ENCODE measurements around the gene THRA.

The THRA gene

GRCh38 chr17:40027614-40028012, 35.2 kb upstream of the THRA start:
- DNase-seq, result peak; percentile 1

DNA sequence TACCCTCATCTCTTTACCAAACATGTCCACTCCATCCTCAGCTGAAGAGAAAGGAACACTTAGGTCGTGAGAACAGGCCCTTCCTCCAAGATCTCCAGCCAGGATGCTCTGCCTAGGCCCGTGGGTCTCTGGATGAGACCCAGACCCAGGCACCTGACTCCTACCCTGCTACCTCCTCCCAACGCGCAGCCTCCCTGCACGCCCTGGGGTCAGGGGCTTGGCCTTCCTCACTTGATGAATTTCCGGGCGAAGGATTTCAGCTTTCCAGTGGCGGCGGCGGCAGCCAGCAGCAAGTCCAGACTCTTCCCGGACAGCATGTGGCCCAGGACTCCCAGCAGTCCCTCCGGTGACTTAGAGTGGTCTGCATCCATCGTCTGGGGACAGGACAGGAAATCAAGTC, 34.2 kb upstream of the THRA start:
- DNase-seq, result peak; percentile 0

- DNase-seq, result no peak
Observed at GRCh38 chr17:40031706-40032105, 31.1 kb upstream of the THRA start.

DNA sequence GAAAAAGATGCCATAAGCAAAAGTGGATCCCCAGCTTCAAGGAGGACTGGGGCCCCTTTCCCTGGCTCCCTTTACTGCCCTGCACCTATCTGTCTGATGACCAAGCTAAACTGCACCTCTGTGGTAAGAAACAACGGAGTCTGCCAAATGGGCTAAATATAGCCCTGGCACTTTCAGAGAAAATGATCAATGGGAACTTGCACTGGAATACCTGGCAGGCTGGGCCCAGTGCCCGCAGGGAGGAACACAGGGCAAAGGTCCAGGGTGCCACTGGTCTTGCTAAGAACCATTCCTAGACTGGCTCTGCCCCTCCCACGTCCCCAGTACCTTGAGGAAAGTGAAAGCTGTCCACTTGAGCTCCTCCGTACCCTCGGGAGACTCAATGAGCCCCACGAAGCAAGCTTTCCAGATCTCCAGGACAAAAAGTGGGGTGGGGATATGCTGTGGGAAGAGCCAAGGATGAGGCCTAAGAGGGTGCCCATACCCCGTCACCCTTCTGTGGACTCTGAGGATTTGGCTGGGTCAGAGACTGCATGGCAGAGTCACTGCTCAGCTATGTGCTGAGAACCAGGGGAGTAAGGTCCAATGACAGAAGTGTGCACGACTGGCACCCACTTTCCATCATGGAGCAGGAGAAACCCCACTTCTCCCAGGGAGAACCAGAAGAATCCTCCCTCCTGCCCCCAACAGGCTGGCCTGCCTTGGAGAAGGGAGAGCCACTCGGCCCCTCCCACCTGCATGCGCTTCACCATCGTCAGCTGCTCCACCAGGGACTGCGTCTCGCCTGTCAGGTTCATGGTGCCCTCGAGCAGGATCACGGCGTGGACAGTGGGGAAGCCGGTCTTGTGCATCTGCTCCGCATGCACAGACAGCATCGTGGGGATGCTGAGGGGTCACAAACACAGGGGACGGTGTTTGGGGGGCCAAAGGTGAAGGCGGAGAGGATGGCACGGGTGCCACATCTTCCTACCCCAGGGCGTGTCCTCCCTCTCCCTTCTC, 30.1 kb upstream of the THRA start:
- no peak for DNase-seq

- no peak for DNase-seq
Observed at GRCh38 chr17:40033339-40033738, 29.4 kb upstream of the THRA start.

- DNase-seq, result no peak
Observed at GRCh38 chr17:40034426-40035161, 28.2 kb upstream of the THRA start.

- no peak for DNase-seq
Observed at GRCh38 chr17:40035162-40035559, 27.6 kb upstream of the THRA start.

- DNase-seq, result peak; percentile 47
Observed at GRCh38 chr17:40038882-40039513, 23.8 kb upstream of the THRA start.

DNA sequence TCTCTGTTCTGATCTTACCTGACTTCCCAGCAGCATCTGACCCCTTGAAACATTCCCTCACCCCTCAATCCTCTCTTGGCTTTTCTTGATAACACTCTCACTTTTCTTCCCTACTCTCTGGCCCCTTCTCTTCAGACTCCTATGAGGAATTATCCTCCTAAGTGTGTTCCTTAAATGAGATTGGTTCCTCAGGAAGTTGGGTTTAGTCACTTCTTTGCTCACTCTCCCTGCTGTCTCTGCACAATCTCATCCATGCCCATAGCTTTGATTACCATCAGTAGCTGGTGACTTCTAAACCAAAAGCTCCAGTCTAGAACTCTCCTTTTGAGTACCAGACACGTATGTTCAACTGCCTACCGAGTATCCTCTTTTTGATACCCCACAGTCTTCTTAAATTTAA, 21.6 kb upstream of the THRA start:
- no peak for DNase-seq

DNA sequence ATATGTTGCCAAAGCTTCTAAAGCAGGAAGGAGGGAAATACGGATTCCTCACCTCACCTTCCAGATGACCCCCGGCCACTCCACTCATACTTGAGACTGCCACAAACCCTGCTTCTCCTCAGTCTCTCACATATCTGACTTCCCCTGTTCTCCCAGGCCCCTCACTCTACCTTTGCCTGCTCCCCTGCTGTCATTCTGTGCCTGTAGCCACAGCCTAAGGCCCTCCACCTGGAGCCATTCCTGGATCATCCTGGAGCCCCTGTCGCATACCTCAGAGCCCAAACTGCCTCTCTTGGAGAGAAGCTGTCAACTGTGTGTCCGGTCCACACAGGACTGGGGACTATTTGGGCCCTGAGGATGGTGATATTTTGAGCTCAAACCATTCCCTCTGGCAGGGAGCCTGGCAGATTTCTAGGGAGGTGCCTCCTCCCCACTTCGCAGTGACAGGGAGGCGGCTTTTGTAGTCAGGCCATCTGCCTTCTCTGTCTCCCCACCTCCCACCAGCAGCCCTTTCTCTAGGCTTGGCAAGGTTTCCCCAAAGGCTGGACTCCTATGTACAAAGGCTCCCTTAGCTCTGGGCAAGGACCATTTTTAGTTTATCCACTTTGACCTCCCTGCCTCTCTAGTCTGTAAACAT, 6.3 kb upstream of the THRA start:
- DNase-seq, result no peak

GRCh38 chr17:40058186-40058784, 4.5 kb upstream of the THRA start:
- DNase-seq, result no peak

DNA sequence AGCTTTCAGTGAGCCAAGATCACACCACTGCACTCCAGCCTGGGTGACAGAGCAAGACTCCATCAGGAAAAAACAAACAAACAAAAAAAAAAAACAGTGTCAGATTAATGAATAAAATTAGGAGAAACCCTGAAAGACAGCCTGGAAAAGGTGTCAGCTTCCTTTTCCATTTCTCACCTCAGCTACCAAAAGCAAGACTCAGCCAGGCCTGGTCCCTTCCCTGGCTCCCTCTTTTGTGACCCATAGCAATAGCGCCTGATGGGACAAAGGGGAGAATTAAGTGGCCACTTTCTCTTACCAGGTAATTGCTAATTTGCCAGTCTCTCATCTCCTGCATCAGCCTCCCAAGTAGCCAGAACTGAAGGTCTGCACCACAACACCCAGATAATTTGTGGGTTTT, 3.9 kb upstream of the THRA start:
- DNase-seq, result no peak

DNA sequence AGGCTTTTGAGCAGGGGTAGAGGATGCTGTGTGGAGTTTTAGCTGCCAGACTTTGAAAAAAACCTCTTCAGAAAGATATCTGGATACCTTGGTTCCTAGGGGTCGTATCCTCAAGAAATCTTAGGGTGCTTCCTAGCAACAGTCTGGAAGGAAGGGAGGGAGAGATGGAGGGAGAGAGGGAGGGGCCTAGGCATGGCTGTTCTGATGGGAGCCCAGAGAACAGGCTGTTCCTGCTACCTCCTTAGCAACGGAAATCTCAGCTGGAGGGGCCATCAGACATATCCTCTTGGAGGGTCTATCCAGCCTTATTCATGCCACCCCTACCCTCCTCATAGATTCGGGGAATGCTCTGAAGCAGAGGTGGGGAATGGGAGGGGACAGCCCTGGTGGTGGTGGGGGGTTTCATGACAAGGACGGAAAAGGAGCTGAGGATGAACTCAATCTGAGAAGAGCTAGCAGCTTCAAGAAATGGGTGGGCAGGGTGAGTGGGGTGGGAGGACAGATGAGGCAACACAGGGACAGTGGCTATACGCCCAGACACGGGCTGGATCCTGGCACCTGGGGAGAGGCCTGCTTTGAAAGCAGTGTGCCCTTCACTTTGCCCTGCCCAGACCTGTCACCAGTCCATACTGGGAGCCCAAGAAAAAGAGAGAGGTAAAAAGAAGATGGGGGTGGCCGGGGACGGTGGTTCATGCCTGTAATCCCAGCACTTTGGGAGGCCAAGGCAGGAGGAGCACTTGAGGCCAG, 2.9 kb upstream of the THRA start:
- no peak for DNase-seq

GRCh38 chr17:40060887-40061608, 1.7 kb upstream of the THRA start:
- DNase-seq, result no peak

GRCh38 chr17:40061609-40062038, 1.1 kb upstream of the THRA start:
- no peak for DNase-seq

GRCh38 chr17:40063187-40063771, 514 bp downstream of the THRA start:
- no peak for DNase-seq

DNA sequence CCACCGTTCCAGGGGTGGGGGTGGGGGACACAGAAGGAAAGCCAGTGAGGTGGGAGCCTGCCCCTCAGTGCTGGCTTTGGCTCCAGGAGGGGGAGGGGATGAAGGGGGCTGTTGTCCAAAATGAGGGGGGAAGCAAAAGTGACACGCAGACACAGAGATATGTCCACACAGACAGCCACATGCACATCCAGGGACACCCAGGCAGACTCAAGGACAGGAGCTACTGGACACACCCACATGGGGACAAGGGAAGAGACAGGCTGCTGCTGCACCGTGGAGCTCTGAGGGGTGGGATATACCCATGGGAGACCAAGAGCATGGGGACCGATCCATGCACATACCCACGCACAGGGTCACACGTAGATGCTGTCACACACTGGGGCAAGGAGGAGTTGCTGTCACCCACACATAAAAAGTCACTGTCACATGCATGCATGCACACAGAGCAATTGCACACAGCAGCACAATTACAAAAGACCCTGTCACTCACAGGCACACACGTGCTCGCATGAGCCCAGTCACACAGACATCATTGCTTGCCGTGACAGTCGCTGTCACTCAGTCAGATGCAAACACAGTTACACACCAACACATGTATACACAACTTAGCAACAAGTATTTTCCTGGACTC, 1.3 kb downstream of the THRA start:
- no peak for DNase-seq

GRCh38 chr17:40064971-40065768, 2.4 kb downstream of the THRA start:
- no peak for DNase-seq

DNA sequence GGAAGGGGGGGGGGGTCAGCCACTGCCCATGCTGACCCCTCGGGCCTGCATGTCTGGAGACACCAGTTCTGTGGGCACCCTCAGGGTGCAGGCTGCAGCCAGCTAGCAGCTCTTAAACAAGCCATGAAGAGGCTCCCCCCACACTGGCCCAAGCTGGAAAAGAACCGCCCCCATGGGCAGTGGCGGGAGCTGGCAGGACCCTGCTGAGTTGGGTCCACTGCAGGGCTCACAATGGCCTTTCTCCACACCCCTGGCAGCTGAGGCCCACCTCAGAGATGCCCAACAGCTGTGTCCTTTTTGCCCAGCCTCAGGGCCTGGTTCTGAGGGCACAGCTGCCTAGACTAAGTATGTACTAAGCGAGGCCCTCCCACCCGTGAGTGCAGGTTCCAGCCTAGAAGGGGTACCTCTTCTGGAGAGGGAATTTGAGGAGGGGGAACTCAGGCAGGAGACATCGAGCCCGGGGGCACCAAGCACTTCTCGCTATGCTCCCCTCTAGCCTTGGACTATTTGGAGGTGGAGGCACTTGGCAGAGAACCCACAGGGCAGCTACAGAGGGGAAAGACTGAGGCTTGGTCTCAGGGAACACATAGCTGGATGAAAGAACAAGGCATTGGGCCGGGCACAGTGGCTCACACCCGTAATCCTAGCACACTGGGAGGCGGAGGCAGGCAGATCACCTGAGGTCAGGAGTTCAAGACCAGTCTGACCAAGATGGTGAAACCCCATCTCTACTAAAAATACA, 3.2 kb downstream of the THRA start:
- no peak for DNase-seq
